GM18499 (cell line): ENCODE results near the gene UNKL.
"Not testable (repeated sequence)": the region's sequence is repeated elsewhere in the genome, so short reads cannot be mapped to it uniquely, and the experiment has no call there.

ENCODE experiments used
- ATAC-seq: cut with Tn5 transposase; IDR thresholded peaks from one replicate; pipeline ENCODE4 v1.9.1; 2021; ENCODE audit warnings: moderate number of reproducible peaks; ENCODE audit not compliant: insufficient read depth, unreplicated experiment

The UNKL gene

GRCh38 chr16:1330260-1330914 lies 84.1 kb downstream of the UNKL start:
- ATAC-seq: no peak

- not testable (repeated sequence) for ATAC-seq
These were observed 85.5 kb downstream of the UNKL start for GRCh38 chr16:1328961-1329360.

- not testable (repeated sequence) for ATAC-seq
These were observed 86.4 kb downstream of the UNKL start for GRCh38 chr16:1328136-1328535.

- no peak for ATAC-seq
These were observed 86.9 kb downstream of the UNKL start for GRCh38 chr16:1327619-1327947.

- no peak for ATAC-seq
These were observed 87.4 kb downstream of the UNKL start for GRCh38 chr16:1326946-1327618.

GRCh38 chr16:1326391-1326790 lies 88.1 kb downstream of the UNKL start:
- ATAC-seq: no peak

- ATAC-seq: no peak
These were observed 88.7 kb downstream of the UNKL start for GRCh38 chr16:1325673-1326371.

DNA sequence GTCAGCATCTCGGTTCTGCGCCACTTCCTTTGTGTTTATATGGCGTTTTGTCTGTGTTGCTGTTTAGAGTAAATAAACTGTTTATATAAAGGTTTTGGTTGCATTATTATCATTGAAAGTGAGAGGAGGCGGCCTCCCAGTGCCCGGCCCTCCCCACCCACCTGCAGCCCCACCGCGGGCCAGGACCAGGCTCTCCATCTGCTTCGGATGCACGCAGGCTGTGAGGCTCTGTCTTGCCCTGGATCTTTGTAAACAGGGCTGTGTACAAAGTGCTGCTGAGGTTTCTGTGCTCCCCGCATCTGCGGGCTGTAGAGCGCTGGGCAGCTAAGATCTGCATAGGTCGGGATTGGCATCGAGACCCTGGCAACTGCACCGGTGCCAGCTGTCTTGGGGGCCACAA lies 89.2 kb downstream of the UNKL start:
- ATAC-seq: no peak

- ATAC-seq: no peak
These were observed 90.1 kb downstream of the UNKL start for GRCh38 chr16:1324286-1324826.

- ATAC-seq: no peak
These were observed 90.9 kb downstream of the UNKL start for GRCh38 chr16:1323296-1324239.

GRCh38 chr16:1322407-1322806 lies 92.1 kb downstream of the UNKL start:
- ATAC-seq: no peak

DNA sequence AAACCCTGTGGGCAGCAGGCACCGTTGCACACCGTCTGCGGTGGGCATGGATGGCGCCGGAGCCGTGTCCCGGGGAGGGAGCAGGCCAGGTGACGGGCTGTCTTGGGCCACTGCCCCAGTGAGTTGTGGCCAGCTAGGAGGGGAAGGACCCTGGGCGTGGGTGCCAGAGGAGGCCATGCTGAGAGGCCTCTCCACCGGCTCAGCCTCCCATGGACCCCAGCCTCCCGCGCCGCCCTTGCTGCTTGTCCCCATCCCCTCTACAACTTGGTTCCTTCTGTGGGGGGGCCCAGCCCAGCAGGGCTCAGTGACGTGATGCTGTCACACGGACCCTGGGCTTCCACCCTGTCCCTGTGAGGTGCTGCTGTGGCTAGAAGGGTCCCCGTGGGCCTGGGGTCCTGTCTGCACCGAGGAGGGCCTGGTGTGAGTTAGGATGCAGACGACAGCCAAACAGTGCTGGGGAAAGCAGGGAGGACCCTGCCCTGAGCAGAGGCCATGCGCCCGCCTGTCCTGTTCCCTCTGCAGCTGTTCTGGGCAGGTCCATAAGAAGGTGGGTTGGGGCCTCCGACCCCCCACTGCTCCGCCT lies 93.8 kb downstream of the UNKL start:
- ATAC-seq: no peak

GRCh38 chr16:1320097-1320496 lies 94.4 kb downstream of the UNKL start:
- no peak for ATAC-seq

DNA sequence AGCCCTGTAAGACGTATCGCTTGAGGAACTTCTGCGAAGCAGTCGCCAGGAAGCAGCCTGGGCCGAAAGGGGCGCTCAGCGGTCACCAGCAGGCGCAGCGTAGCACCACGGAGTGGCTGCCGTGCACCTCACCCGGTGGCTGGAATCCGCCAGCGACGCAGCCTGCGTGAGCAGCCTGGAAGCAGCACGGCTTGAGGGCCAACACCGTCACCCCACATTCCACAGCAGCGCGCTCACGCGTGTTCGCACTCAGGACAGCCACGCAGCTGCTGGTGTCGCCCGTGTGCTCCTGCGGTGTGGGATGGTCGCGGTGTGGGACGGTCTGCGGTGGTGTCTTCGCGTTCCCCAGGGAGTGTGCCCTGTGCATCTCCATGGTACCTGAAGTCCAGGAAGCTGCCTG lies 95.5 kb downstream of the UNKL start:
- no peak for ATAC-seq

GRCh38 chr16:1318268-1318545 lies 96.3 kb downstream of the UNKL start:
- ATAC-seq: no peak

DNA sequence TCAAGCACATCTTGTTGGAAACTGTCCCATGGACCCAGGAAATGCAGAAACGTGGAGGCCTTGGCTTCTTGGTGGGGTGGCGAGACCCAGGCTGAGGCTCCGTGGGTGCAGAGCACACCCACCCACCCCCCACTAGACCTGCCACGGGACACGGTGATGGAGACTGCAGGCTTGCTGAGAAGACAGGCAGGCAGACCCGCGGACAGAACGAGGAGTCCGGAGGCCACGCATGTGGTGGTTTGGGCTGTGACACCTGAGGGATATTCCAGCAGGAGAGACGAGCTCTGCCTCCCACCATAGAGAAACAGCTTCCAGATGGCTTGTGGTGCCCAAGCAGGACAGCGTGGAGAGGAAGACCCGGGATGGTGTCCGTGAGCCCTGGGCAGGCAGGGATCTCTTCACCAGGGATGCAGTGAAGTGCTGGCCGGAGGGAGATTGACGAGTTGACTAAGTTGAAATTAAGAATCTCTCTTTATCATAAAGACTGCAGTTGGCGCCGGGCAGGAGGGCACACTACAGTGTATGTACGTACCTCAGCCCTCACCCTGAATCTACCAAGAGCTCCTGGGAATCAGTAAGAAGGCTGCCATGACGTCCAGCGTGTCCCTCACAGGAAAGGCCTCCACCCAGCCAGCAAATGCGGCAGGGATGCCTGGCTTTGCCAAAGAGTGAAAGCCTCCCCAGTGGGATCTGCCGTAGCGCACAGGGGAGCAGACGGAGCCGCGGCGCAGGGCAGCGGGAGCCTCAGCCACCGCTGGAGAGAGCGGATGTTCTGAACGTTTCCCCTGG lies 96.8 kb downstream of the UNKL start:
- ATAC-seq: no peak

DNA sequence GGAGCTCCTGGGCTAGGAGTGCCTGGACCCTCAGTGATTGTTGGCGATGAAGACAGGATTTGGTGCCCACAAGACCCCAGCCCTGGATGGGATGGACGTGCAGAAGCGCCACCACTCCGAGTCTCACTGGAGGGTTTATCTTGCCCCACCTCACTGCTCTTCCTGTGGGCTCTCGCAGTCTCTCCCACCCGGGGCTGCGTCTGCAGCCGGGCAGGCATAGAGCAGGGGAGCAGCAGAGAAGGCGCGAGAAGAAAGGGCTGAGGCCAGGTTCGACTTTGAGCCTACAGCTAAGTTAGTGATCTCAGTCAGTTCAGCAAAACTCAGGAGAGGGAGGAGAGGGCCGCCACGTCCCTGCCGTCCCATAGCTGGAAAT lies 98.5 kb downstream of the UNKL start:
- no peak for ATAC-seq

DNA sequence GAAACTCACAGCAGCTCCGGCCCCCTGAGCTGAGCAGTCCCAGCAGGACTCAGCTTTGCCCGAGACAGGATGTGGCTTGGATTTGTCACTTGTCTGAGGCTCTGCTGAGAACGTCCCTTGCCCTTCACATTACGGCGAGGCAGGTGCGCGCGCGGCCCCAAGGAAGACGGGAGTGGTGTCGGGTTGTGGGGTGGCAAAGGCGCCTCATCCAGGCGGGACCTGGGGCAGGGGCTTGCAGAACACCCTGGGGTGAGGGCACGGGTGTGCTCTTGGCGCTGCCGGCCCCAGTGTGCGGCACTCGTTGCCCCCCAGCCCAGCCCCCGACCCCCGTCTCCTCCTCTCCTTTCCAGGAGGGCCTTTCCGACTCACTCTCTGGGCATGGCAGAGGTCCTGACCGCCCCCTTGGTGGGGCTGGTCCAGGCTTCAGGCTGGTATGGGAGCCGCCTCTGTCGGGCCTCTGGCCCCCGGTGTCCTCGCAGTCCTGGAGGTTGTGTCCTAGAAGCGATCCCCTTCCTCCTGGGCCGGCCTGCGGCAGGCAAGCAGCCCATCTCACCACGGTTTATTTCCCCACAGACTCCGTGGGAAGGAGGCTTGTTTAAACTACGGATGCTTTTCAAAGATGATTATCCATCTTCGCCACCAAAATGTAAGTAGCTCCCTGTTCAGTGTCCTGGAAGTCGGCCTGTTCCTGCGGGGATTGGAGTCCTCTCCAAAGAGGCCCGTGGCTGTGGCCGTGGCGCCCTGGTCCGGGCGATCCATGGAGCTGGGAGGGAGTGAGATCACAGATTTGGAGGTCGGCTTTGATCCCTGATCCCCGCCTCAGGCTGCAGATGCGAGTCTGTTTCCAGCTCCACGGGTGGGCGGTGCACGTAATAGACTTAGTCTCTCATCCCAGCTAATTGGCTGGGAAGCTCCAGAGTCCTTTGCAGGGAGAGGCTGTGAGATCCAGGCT lies 99.1 kb downstream of the UNKL start:
- no peak for ATAC-seq
